Activated CD8-positive, alpha-beta memory T cell treated with anti-CD3 and anti-CD28 coated beads for 24 hours (primary cell): ENCODE data around the gene TKTL1.

ENCODE experiments used
- DNase-seq: peaks from one replicate; pipeline ENCODE4 v3.0.0-alpha.2; 2020

The TKTL1 gene

DNA sequence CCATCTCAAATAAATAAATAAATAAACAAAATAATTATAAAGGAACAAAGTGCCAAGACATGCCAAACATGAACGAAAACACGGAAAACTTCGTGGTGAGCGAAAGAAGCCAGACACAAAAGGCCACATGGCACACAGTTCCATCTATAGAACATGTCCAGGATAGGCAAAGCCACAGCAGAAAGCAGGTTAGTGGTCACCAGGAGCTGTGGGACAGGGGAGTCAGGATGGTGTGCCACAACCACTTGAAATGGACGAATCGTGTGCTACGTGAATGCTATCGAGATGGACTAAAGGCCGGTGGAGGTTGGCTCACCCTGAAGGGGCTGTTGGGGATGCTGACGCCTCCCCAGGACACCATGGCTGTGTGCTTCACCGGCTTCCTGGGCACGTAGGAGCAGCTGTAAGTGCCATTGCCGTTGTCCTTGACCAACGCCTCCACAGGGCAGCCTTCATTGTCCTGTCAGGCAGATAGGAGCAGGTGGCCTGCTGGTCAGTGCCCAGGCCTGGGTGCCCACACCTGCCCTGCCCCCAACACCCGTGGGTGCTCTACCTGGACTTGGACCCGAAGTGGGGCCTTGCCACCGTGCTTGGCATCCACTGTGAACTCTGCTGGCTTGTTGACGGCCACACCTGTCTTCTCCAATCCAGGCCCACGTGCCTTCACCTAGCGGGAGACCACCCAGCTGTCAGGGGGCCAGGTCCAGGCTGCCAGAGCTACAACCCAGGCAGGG lies 68.3 kb downstream of the TKTL1 start:
- DNase-seq = no peak

GRCh38 chrX:154365052-154365600 lies 69.5 kb downstream of the TKTL1 start:
- no peak for DNase-seq

- no peak for DNase-seq
Observed at GRCh38 chrX:154365997-154366665, 70.5 kb downstream of the TKTL1 start.

DNA sequence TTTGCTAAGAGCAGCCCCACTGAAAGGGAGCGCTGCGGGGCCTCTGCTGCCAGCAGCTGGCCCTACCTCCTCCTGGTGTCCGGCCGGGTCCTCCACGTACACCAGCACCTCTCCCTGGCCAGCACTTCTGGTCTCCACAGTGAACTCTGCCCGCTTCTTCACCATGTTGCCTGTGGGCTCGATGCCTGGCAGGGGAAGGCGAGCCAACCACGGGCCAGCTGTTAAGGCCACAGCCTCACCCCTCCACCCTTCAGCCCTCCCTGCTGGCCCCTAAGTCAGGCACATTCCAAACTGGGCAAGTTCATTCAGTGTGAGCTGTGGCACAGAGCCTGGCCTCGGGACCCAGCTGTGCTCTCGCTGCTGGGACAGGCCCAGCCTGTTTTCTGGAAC lies 71.1 kb downstream of the TKTL1 start:
- DNase-seq = no peak

DNA sequence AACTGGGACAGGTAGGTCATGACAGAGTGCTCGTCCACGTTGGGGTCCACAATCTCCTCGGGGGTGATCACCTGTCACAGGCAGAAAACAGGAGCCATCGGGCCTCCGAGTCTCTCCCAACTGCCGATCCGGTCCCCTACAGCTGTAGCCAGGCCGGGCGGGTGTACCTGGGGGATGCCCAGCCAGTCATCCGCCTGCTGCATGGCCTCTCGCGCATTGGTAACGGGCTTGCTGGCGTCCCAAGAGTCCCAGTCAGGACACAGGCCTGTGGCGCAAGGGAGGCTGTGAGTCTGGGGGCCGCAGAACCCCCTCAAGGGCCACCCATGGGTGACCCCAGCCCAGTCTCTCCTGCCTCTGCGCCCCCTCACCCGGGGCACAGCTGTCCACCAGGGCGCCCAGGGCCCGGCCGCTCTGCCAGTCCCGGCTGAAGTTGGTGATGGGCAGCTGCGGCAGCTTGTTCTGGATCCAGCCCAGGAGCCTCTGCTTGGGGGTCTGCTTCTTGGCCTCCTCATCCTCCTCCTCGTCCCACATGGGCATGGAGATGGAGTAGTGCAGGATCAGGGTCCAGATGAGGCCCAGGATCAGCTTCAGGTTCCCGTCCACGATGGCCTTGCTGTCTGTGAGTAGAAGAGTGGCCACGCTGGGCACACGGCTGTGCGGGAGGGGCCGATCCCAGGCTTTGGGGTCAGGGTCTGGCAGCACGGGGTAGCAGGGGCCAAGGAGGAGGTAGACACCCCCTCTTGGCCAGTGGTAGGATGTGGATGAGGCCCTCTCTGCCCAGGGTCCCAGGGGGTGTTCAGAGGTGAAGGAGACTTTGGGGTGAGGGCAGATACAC lies 72.1 kb downstream of the TKTL1 start:
- no peak for DNase-seq

GRCh38 chrX:154368630-154369448 lies 73.2 kb downstream of the TKTL1 start:
- DNase-seq = peak; percentile 93

- peak; percentile 86 for DNase-seq
Observed at GRCh38 chrX:154369449-154370299, 74.1 kb downstream of the TKTL1 start.

- DNase-seq = peak; percentile 71
Observed at GRCh38 chrX:154370300-154371016, 74.9 kb downstream of the TKTL1 start.

DNA sequence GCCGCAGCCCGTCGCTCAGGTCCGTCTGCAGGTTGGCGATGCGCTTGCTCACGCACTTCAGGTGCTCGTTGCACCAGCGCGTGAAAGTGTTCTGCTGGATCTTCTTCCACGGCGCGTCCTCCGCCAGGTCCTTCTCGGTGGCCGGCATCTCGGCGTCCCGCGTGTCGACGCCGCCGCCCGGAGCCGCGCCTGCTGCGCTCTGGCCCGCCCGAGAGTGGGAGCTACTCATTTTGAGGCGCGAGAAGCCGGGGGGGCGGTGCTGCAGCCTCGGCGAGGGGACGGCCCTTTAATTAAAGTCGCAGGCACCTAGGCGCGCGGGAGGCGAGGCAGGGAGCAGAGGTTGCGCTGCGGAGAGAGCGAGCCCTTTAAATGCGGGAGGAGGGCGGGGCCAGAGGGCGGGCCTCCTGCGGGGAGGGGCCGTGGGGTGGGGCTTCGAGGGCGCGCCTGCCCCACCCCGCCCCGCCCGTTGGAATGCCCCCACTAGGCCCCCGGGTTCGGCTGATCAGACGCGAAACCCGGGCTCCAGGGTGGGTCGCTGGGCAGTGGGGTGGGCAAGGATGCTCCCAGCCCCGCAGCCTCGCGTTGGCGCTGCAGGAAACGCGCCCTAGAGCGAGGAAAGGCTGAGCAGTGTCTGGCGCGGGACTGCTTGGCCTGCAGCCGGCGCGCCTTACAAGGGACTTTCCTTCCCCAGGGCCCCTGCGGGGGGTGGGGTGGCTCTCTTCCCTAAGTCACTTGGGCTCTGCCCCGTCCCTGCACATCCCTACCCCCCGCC lies 75.6 kb downstream of the TKTL1 start:
- peak; percentile 93 for DNase-seq

DNA sequence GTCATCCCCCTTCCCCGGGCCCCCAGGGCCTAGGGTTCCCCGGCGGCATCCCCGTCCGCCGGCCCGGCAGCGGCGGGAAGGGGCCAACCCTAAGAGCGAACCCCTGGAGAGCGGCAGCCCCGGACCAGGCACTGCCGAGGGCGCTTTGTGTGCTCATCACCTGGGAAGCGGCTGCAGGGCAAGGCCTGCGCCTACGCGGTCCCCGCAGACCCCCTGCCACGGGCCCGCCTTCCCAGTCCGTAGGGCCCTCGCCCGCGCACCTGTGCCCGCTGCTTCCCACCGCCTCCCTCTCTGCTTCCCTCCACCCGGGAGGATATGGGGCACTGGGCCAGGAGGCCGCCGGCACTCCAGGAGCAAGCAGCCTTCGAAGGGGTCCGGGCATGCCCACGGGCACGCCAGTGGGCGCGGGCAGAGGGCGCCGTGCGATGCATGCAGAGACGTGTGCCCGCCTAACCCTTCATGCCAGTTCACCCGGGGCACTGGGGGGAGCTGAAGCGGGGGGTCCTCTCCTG lies 76.2 kb downstream of the TKTL1 start:
- DNase-seq = no peak

DNA sequence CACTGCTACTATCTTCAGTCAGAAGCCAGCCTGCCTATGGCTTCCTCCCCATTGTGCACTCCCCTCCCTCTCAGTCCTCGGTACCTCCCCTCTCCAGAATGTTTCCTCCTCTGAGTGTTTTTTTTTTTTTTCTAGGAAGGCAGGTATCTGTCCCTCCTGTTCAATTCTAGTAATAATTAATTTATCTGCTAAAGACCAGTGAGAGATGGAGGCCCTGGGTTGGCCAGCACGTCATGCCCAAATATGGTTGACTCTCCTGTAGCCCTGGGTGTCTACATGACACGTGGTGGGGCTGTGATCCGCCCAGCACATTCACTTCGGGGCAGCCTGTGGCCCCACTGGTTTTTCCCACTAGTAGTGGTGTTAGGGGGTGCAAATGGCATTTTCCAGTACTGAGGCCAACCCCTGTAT lies 77.0 kb downstream of the TKTL1 start:
- DNase-seq = no peak

DNA sequence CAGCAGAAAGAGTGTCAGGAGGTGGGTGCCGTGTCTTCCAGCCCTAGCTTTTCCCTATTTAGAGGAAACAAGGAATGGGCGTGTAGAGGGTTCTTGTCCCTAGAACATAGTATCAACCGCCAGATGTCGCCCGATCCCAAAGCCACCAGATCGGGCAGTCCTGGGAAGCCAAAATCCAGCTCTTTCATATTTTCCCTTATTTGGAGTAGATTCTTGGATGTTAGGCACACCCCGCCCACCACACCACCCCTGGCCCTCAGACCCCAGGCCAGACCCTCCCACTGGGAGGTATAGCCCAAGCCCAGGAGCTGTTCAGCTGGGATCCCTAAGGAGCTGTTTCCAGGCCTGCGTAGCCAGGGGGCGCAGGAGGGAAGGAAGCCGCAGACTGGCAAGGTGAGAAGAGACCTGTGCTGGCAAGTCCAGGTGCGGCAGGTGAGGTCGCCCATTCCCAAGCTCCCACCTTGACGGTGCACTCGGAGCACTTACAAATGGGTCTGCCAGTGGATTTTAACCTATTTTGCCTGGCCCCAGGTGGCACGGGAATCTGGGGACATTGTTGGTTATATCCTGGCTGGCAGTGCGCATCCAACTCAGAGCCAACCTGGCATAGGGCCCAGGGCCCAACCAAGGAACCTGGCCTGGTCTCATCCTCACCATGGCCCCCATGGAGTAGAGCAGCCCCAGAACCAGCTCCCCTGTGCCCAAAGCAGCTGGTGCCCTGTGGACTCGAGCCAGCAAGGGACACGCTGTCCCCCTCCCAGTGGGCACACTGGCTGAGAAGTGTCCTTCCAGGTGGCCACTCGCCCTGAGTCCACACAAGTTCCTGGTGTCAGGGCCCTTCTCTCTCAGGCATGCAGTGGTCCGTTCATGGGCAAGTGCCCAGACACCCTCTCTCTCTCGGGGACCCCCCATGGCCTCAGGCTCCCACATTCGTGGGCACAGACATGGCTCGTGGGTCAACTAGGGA lies 78.0 kb downstream of the TKTL1 start:
- no peak for DNase-seq

DNA sequence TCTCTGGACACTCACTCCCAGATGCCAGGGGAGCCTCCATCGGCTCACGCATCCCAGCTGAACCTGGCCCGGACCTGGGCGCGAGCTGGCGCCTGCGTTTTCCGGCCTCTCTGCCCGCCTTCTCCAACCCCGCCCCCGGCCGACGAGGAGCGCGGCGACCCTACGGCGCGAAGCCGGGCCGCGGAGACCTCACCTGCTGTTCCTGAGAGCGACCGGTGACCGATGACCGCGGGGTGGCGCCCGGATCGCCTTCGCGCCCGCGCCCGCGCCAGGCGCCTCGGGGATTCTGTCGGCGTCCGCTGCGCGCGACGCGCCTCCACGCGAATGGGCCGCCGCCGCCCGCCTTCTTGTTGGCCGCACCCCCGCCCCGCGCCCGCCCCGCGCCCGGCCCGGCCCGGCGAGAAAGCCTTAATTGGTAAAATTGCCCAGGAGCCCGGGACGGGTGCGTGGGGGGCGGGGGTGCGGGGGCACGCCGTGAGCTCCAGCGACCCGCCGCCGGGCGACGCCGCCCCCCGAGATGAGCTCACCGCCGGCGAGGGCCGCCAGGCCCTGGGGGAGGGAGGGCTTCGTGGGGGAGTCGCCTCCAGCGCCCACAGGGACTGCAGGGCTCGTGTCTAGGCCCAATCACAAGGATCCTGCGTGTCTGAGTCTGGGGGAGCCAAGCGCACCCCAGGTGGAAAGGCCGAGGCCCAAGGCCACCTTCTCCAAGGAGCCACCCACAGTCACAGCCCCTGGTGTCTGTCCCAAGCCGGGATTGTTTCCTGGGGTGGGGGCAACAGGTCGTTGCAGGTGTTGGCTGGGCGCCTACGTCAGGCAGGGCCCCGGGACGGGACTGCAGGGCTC lies 78.9 kb downstream of the TKTL1 start, which contains the start of gene FLNA:
TSS of gene FLNA (minus strand) at position 322 of the 843 bp plus-strand sequence. CDS start 3,389 bp downstream, outside the sequence.
- no peak for DNase-seq

- no peak for DNase-seq
Observed at GRCh38 chrX:154375156-154375504, 79.5 kb downstream of the TKTL1 start.

DNA sequence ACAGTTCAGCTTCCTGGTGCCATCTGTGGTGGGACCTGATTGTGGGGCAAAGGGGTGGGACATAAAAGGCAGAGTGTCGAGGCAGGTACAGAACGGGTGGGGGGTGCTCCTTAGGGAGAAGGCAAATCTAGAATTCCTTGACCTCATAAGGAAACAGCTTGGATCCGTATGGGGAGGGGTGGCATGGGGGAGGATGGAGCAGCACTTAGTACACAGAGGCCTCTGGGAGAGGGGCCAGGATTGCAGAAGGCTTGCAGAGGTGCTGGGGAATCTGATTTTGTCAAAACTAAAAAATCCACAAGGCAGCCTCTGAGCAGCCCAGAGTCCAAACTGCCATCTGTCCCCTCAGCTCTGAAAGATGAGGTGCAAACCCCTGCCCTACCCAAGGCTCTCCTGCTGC lies 81.2 kb downstream of the TKTL1 start:
- no peak for DNase-seq

- DNase-seq = no peak
Observed at GRCh38 chrX:154378059-154378798, 82.6 kb downstream of the TKTL1 start.
